ENCODE data around the gene KRTAP10-7.

GRCh38 chr21:44617071-44617501 lies 16.7 kb downstream of the KRTAP10-7 start:
- TF ChIP-seq CTCF (conservative IDR thresholded peaks at IDR 0.05) (no peak), ZFX (IDR thresholded peaks at IDR 0.05) (no peak)
